Measurements from ENCODE around the gene RGL3. TPM values are rescaled to one million over a fixed set of nuclear protein-coding genes. Genes with fewer than 3 reads are reported as not detected.

RGL3 gene
- total and polyA plus RNA-seq, 9 of the 15 experiments (the other 6 are each of a cell fraction or from before 2014, with no cell fraction given), result 0.12 to 0.61 (median 0.32) TPM; not detected in 4

DNA sequence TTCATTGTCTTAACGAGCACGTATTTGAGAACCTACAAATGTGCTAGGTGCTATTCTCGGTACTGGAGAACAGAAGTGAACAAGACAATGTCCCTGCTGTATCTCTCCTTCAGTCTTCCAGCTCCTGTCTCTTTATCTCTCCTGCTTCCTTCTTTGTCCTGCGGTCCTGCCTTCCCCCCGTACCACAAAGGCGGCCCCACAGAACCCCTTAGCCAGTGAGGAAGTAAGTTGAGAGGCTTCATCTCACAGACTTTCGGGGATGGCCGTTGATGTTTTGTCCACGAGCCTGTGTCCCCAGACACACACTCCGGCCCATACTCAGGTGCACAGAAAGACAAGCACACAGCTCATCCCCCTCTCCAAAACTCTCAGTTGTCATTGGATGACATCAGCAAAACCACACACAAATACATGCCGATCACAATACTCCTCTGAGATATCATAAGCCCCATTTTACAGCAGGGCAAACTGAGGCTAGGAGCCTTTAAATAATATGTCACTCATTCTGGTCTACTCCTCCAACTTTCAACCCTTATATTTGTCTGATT is 45.2 kb downstream of the RGL3 start (continued):
- TF ChIP-seq, protein P1, sequence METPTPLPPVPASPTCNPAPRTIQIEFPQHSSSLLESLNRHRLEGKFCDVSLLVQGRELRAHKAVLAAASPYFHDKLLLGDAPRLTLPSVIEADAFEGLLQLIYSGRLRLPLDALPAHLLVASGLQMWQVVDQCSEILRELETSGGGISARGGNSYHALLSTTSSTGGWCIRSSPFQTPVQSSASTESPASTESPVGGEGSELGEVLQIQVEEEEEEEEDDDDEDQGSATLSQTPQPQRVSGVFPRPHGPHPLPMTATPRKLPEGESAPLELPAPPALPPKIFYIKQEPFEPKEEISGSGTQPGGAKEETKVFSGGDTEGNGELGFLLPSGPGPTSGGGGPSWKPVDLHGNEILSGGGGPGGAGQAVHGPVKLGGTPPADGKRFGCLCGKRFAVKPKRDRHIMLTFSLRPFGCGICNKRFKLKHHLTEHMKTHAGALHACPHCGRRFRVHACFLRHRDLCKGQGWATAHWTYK (CRISPR knock-in tag; IDR thresholded peaks at IDR 0.05), result no peak
- TF ChIP-seq RBM25 (IDR thresholded peaks at IDR 0.05; ENCODE audit: low read depth, low read length, severe bottlenecking) (peak; percentile 93), L3MBTL2 (IDR thresholded peaks at IDR 0.05) (no peak), CHD4 (IDR thresholded peaks at IDR 0.05; ENCODE audit: insufficient read depth, insufficient replicate concordance, low read depth, low read length, poor library complexity, severe bottlenecking) (peak; percentile 98), FOSL1 (tag; conservative IDR thresholded peaks at IDR 0.05) (peak; percentile 31; the same call in 1 of the 2 replicates), NBN (IDR thresholded peaks at IDR 0.05; ENCODE audit: low read depth) (peak; percentile 37; the same call in 1 of the 2 replicates), CREBBP (IDR thresholded peaks at IDR 0.05; ENCODE audit: low read depth, low read length) (no peak), NFXL1 (CRISPR knock-in tag; IDR thresholded peaks at IDR 0.05) (no peak), KDM4B (IDR thresholded peaks at IDR 0.05; ENCODE audit: borderline replicate concordance in 2 of 2, low read depth in 1 of 2) (no peak), JUN (IDR thresholded peaks at IDR 0.05; ENCODE audit: borderline replicate concordance, low read depth, low read length) (no peak), JUN (CRISPR knock-in tag; IDR thresholded peaks at IDR 0.05; ENCODE audit: borderline replicate concordance) (0 out of 2 replicates have a peak, but pooled peaks have one; percentile 19), KLF13 (tag; IDR thresholded peaks at IDR 0.05; ENCODE audit: borderline replicate concordance, low read depth) (peak; percentile 42; the same call in 1 of the 2 replicates), ZNF274 (IDR thresholded peaks at IDR 0.05; ENCODE audit: borderline replicate concordance, low read depth, low read length) (no peak), ZNF12 (CRISPR knock-in tag; IDR thresholded peaks at IDR 0.05) (peak; percentile 21; the same call in 1 of the 2 replicates), RAD51 (IDR thresholded peaks at IDR 0.05; ENCODE audit: borderline replicate concordance, low read depth) (0 out of 2 replicates have a peak, but pooled peaks have one; percentile 23), ZNF696 (CRISPR knock-in tag; conservative IDR thresholded peaks at IDR 0.05) (no peak), GTF2E2 (tag; IDR thresholded peaks at IDR 0.05) (peak; percentile 83), ETV5 (CRISPR knock-in tag; IDR thresholded peaks at IDR 0.05; ENCODE audit: low read depth) (no peak), PYGO2 (tag; IDR thresholded peaks at IDR 0.05) (no peak), HDAC2 (IDR thresholded peaks at IDR 0.05) (peak; percentile 99)
- TF ChIP-seq, protein P2, sequence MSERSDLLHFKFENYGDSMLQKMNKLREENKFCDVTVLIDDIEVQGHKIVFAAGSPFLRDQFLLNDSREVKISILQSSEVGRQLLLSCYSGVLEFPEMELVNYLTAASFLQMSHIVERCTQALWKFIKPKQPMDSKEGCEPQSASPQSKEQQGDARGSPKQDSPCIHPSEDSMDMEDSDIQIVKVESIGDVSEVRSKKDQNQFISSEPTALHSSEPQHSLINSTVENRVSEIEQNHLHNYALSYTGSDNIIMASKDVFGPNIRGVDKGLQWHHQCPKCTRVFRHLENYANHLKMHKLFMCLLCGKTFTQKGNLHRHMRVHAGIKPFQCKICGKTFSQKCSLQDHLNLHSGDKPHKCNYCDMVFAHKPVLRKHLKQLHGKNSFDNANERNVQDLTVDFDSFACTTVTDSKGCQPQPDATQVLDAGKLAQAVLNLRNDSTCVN (CRISPR knock-in tag; IDR thresholded peaks at IDR 0.05), result no peak
- TF ChIP-seq, protein P3, sequence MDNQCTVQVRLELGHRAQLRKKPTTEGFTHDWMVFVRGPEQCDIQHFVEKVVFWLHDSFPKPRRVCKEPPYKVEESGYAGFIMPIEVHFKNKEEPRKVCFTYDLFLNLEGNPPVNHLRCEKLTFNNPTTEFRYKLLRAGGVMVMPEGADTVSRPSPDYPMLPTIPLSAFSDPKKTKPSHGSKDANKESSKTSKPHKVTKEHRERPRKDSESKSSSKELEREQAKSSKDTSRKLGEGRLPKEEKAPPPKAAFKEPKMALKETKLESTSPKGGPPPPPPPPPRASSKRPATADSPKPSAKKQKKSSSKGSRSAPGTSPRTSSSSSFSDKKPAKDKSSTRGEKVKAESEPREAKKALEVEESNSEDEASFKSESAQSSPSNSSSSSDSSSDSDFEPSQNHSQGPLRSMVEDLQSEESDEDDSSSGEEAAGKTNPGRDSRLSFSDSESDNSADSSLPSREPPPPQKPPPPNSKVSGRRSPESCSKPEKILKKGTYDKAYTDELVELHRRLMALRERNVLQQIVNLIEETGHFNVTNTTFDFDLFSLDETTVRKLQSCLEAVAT (IDR thresholded peaks at IDR 0.05), result no peak
- TF ChIP-seq, protein P4, sequence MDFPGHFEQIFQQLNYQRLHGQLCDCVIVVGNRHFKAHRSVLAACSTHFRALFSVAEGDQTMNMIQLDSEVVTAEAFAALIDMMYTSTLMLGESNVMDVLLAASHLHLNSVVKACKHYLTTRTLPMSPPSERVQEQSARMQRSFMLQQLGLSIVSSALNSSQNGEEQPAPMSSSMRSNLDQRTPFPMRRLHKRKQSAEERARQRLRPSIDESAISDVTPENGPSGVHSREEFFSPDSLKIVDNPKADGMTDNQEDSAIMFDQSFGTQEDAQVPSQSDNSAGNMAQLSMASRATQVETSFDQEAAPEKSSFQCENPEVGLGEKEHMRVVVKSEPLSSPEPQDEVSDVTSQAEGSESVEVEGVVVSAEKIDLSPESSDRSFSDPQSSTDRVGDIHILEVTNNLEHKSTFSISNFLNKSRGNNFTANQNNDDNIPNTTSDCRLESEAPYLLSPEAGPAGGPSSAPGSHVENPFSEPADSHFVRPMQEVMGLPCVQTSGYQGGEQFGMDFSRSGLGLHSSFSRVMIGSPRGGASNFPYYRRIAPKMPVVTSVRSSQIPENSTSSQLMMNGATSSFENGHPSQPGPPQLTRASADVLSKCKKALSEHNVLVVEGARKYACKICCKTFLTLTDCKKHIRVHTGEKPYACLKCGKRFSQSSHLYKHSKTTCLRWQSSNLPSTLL (IDR thresholded peaks at IDR 0.05), result no peak
